ENCODE results near the gene EIF3A.
"Not testable (repeated sequence)": the region's sequence is repeated elsewhere in the genome, so short reads cannot be mapped to it uniquely, and the experiment has no call there.

EIF3A gene

DNA sequence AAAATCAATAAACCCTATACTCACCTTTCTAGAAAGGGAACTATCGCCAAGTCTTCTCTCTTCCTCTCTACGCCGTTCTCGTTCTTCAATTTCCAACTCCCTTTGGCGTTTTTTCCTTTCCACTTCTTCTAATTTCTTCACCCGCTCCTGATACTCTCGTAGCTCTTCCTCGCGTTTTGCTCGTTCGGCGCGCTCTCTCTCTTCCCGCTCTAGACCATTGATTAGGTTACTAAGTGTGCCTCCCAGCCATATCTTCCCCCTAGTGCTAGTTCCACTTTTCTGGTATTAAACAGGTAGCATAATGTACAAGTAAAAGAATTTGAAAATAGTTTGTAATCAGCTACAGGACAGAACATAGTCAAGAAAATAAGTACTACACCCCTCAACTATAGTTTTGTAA lies 30.8 kb downstream of the EIF3A start:
- DNase-seq: no peak

DNA sequence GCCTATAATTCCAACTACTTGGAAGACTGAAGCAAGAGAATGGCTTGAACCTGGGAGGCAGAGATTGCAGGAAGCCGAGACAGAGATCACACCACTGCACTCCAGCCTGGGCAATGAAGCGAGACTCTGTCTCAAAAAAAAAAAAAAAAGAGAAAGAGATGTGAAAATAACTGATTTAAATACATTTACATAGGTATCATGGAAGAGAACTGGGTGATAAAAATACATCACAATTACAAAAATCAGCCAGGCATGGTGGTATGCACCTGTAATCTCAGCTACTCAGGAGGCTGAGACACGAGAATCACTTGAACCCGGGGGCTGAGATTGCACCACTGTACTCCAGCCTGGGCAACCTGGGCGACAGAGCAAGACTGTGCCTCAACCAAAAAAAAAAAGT lies 31.3 kb downstream of the EIF3A start:
- no peak for DNase-seq

DNA sequence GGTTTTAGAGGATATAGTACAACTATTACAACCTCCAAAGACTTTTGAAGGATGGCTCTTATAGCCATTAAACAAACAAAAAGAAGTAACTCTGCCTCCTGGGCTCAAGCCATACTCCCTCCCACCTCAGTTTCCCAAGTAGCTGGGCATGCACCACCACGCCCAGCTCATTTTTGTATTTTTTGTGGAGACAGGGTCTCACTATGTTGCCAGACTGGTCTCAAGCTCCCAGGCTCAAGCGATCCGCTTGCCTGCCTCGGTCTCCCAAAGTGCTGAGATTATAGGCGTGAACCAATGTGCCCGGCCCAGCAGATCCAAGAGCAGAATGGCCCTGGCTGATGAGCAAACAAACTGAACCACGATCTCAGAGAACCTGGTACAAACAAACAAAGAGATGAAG lies 35.1 kb downstream of the EIF3A start:
- DNase-seq: no peak

DNA sequence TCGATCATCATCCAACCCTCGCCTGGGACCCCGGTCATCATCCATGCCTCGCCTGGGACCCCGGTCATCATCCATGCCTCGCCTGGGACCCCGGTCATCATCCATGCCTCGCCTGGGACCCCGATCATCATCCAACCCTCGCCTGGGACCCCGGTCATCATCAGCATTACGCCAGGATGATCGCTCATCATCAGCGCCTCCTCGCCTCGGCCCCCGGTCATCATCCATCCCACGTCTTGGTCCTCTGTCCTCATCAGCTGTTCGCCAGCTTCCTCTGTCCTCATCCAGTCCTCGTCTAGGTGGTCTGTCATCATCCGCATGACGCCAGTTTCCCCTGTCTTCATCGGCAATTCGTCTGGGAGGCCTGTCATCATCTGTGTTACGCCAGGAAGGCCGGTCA lies 38.4 kb downstream of the EIF3A start:
- DNase-seq: no peak

DNA sequence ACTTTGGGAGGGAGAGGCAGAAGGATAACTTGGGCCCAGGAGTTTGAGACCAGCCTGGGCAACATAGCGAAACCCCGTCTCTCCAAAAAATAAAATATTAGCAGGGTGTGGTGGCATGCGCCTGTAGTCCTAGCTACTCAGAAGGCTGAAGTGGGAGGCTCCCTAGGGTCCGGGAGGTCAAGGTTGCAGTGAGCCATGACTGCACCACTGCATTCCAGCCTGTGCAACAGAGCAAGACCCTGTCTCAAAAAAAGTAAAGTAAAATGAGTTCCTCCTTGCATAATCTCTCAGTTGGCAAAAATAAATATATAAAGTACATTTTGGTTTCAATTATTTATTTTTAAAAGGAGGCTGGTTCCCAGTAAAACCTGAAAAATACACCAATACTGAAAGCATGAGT lies 39.3 kb downstream of the EIF3A start:
- DNase-seq: peak; percentile 46

DNA sequence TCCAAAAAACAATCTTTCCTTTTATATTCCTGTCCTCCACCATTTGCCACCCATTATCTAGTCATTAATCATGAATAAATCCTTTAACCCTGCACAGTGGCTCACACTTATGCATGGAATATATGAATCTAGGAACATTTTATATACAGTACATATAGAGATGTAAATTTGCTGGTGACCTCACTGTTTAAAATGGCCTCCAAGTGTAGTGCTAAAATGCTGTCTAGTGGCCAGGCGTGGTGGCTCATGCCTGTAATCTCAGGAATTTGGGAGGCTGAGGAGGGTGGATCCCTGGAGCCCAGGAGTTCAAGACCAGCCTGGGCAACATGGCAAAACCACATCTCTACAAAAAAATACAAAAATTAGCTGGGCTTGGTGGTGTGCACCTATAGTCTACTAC lies 41.5 kb downstream of the EIF3A start:
- no peak for DNase-seq

DNA sequence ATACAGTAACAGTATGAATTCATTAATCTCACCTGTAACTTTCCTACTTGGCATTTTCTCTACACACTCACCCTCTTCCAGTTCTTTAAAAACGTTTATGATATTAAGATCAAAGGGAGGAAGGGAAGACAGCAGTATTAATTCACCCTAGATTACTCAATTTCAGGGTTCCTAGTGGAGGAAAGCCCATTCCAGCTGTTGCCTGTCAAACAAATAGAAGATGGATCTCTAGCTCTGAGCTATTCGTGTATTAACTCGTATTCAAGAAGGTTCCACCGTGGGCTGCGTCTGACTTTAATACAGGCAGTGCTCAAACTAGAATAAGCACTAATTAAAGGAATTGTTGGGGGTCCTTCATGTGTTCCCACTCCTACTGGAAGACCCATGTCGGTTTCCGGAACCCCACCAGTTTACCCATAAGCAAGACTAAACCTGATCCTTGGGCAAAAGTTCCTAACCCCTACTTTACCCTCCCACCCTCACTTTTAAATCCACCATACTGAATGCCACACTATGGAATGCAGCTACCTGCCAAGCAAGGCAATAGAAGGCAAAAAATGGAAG lies 49.0 kb downstream of the EIF3A start:
- no peak for DNase-seq

DNA sequence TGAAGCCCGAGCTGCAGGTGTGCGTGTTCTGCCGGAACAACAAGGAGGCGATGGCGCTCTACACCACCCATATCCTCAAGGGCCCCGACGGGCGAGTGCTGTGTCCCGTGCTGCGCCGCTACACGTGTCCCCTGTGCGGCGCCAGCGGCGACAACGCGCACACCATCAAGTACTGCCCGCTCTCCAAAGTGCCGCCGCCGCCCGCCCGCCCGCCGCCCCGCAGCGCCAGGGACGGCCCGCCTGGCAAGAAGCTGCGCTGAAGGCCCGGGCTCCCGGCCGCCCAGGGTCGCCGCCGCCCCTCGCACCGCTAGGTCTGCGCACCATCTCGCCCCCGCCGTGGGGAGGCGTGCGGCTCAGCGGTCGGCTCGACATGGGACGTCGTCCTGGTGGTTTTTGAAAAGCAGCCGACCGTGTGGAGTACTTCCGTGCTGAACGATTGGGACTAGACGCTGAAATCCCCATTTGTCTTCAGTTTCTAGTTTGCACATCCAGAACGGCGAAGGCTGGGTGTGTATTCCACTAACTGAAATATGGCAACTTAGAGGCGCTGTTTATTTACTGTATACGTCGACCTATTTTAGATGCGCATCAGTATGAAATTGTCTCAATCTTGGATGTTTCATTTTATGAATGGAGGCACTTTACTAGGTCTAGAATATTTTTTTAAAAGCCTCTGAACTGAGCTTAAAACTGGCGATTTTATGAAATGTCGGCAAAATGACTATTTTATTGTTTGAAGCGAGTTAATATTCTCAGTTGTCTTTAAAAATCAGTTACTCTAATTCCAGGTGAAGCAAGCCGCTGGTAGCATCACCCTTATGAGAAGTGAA lies 50.0 kb downstream of the EIF3A start:
- peak; percentile 8 for DNase-seq

DNA sequence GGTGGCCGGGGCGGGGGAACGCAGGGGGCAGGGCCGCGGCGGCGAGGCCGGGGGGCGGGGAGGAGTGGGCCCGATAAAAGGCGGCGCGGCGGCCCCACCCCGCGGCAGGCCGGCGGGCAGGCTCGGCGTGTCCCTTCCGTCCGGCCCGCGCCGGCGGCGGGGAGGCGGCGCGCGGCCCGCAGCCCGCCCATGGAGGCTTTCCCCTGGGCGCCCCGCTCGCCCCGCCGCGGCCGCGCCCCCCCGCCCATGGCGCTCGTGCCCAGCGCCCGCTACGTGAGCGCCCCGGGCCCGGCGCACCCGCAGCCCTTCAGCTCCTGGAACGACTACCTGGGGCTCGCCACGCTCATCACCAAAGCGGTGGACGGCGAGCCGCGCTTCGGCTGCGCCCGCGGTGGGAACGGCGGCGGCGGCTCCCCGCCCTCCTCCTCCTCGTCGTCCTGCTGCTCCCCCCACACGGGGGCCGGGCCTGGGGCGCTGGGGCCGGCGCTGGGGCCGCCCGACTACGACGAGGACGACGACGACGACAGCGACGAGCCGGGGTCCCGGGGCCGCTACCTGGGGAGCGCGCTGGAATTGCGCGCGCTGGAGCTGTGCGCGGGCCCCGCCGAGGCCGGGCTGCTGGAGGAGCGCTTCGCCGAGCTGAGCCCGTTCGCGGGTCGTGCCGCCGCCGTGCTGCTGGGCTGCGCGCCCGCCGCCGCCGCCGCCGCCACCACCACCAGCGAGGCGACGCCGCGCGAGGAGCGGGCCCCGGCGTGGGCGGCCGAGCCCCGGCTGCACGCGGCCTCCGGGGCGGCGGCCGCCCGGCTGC lies 50.8 kb downstream of the EIF3A start, which contains the start of gene NANOS1:
Gene NANOS1, plus strand, starts transcription at position 102 of the 808 bp plus-strand sequence. Its CDS starts 88 bp downstream, at position 190.
- no peak for DNase-seq

DNA sequence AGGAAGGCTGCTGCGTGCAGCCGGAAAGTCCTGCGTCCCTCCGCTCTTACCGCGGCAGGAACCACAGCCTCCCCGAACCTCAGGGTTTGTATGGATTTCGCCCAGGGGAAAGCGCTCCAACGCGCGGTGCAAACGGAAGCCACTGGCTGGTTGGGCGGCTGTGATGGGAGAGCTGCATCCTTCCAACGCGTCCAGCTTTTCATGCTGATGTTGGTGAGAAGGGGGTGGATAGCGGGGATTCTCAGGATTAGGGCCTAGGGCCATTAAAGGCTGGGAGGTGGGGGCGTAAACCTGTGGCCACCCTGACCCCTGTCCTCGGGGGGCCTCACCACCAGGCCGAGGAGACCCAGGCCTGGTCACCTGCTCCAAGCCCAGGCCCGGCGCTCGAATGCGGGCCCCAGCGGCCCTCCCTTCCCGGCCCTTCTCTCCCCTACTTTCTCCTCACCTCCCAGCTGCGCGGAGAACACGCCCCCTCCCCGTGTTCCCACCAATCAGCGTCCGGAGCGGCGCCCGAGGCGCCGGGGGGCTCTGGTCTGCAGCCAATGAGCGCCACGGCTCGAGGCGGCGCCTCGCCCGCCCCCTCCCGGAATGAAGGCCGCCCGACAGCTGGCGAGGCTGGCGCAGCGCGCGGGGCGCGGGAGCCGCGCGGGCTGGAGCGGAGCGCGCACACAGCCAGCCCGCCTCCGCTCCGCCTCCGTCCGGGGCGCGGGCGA lies 51.6 kb downstream of the EIF3A start:
- DNase-seq: peak; percentile 59

DNA sequence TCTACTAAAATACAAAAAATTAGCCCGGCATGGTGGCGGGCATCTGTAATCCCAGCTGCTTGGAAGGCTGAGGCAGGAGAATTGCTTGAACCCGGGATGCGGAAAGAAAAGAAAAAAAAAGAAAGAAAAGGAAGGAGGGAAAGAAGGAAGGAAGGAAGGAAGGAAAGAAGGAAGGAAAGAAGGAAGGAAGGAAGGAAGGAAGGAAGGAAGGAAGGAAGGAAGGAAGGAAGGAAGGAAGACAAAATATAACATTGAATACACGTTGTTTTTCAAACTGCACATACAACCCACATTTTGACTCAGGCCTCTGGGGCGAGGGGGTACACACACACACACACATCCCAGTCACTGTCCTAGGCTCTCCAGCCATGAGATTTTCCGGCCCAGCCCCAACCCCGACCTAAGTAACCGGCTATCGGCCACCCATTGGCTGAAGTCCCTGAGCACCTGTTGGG lies 52.1 kb downstream of the EIF3A start:
- not testable (repeated sequence) for DNase-seq

DNA sequence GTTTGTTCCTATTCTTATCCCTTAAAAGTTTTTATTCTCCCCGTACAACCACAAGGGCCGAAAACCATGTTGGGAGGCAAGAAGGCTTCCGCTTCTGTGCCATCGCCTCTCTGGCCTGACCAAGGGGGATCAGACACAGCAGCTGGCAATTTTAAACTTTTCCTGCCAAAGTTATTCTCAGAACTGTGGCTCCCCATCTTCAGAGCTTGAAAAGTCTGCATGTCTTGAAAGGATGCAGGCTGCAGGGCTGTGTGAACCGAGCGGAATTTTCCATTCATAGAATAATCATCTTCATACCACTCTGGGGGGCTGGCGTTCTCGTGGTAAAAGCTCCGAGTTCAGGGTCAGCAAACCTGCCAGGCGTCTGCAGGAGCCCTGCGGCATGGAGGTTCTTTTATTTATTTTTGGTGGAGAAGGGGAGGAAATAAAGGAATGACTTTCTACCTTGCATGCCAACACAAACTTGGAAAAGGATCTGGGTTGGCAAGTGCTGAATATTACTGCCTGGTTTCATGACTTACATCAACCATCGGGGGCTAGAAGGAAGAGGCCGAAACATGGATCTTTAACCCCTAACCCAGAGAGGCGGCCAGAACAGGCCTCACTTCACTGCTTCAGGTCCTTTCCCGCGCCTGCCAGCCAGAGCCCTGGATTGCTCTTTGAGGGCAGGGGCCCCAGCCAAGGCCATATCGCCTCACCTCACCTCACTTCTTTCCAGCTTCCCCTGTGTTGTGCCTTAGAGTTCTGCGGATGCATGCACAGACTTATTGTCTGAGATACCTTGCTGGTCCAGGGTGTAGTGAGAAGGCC lies 54.1 kb downstream of the EIF3A start:
- no peak for DNase-seq

DNA sequence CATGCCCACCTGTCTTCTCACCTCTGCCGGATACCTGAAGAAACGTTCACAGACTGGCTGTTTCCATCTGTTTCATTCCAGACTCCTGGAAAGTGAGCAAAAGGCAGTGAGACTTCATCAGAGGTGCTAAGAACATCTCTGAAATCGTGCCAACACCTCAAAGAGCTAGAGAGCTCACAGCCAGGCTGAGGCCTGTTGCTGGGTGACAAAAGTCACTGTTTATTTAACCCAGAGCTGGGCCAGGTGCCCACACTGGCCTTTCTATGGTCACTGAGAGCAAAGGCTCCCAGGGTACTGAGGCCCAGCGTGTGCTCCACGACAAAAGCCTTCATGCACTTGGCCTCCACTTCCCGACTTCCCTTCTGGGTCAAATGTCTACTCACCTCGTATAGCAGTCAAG lies 54.8 kb downstream of the EIF3A start:
- no peak for DNase-seq

DNA sequence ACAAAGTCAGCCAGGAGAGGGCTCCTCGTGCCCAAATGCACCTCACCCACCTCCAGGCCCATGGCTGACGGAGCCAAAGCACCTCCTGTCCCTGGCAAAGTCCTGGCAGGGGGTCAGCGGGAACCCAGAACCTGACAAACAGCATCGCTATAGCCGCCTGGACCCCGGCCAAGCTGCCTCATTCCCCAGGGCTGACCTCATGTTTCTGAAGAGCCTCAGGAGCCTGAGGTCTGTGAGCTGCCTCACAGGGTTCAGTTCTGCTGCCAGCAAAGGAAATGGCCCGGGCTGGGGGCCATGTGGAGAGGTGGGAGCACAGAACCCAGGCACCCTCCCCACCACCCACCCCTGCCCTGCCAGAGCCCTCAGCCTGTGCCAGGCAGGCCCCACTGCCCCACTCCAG lies 55.3 kb downstream of the EIF3A start:
- DNase-seq: peak; percentile 14

DNA sequence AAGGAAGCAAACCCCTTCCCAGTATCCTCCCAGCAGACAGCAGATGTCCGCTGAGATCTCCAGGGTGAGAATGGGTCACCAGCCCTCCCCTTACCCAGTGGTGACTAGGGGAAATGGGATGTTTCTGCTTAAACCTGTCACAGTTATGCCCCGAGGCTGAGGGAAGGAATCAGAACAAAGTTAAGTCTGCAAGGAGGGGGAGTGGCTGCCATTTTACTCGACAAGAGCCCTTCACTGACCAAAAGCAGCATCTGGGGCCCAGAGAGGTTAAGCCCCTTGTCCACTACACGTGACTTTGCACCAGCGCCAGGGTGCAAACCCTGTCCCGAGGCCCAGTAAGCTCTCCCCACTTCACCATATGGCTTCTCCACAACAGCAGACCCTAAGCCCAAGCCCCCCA lies 55.7 kb downstream of the EIF3A start:
- DNase-seq: no peak

DNA sequence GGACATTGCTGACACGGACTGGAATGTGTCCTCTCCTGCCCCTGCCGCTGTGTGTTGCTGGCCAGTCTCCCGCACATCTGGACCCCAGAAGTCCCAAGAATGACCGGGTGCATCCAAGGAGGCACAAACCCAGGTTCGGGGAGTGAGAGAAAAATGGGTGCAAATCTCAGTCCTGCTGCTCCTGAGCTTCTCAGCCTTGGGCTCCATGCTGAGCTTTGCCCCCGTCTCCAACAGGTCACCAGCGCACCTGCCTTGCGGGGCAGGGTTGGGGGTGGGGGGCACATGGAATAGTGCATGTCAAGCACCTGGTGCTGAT lies 57.1 kb downstream of the EIF3A start:
- DNase-seq: no peak

DNA sequence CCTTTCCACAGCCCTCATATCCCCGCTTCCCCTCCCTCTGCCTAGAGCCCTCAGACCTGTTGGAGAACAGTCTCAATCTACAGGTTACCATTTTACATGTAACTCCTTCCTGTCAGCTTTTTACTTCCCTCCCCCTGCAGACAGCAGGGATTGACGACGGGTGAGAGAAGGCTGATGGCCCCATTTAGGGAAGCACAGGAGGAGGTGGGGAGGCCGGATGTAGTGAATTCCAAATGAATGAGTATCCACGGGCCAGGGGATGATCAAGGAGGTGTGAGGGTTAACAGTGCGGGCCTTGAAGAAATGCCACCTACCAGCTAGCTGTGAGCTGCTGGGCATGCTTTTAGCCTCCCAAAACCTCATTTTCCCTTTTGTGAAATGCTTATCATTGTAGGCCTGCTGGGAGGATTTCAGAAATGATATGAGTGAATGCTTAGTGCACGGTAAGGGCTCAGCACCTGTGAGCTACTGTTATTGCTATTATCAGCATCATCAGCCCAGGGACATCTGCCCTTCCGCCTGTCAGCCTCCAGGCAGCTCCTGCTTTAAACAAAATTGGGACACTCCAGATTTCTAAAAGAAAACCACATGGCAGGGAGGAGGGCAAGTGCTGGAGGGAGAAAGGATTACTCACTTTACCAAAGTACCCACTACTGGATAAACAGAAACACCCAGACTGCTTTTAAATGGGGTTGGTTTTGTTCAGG lies 57.6 kb downstream of the EIF3A start:
- DNase-seq: no peak

DNA sequence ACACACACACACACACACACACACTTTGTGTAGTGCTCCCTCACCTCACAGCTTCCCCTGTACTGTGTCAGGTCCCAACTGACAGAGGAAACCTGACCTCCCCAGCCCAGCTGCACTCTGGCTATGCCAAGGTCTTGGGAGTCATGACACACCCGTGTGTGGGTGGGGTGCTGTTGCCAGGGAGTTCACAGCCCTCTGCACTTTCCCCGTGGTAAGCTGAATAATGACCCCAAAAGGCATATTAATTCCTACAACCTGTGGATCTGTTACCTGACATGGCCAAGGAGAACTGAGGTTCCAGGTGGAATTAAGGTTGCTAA lies 60.0 kb downstream of the EIF3A start:
- DNase-seq: peak; percentile 7

DNA sequence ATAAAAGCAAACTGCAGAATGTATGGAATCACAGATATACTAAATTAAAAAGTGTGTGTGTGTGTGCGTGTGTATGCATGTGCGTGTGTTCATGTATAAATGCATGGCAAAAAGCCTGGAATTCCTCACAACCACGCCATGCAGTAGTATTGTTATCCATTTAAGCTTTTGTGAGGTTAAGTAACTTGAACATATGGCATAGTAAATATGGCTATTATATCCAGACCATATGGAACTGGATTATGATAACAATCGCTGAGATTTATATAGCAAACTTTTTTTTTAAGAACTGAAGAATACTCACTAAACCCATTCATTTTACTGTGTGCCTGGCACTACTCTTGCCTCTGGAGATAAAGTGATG lies 73.4 kb downstream of the EIF3A start:
- DNase-seq: no peak

DNA sequence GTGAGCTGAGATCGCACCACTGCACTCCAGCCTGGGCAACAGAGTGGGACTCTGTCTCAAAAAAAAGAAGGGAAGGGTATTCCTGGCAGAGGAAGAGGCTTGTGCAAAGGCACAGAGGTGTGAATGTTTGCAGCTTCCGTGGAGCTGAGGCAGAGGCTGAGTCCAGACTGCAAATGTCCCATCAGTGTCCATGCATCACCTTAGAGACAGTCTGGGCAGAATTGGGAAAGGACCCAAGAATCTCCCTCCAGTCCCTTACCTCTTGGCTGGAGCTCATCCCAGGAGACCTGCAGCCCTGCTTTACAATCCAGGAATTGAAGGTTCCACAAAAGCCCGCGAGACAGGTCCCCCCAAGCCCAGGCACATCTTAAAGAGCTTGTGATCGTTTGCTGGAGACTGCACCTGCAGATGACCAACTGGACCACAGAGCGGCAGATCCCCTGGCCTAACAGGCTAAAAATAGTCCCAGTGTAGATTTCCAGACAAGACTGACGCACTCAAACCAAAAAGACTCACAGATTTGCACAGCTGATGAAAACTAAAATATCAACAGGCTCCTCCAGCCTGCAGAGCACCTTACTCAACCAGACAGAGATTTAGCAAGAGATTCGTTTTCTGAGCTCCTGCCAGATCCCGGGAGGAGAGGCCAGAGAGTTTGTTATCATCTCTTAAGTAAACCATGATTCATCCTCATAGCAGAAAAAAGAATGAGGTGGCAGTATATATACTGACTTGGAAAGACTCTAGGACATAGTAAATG lies 74.0 kb downstream of the EIF3A start:
- DNase-seq: peak; percentile 86

DNA sequence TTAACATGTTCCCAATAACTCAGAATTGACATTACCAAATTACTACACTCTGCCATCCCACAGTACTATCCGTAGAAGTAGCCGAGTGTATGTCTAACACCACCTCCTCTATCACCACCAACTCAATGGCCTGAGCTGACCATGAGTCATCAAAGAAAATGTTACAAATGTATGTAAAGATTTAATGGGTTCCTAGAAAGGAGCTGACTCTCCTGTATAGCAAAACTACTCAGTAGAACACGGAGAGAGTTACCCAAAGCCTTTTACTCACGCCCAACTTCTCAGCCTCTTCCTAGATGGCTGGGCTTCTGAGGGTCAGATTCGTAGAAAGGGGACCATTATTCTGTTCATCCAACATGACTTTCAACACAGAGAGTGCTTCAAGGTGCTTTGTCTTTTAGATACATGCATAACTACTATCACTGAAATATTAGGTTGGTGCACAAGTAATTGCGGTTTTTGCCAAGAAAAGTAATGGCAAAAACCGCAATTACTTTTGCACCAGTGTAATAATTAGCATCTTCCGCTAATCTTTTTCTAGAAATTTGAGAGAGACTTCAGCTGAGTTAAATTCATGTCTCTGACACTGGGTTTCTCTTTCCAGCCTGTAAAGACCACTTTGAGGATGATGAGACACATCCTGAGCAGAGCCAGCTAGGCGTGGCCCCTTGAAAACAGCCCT lies 75.1 kb downstream of the EIF3A start:
- DNase-seq: no peak
